ENCODE measurements around the gene FAM118A. TPM values are rescaled to one million over a fixed set of nuclear protein-coding genes. Genes with fewer than 3 reads are reported as not detected.

Gene FAM118A
- total and polyA plus RNA-seq, 10 donors = 13.0 to 205 (median 57.8) TPM

DNA sequence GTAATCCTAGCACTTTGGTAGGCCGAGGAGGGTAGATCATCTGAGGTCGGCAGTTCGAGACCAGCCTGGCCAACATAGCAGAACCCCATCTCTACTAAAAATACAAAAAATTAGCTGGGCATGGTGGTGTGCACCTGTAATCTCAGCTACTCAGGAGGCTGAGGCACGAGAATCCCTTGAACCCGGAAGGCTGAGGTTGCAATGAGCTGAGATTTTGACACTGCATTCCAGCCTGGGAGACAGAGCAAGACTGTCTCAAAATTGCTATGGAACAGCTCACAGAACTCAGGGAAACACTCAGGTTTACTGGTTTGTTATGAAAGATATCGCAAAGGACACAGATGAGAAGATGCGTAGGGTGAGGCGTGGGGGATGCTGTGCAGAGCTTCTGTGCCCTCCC is 2.7 kb downstream of the FAM118A start:
- Histone ChIP-seq H3K36me3 (peaks cover 0 to 7% (median 0%) of the 10 kb centered on the region in 6 donors), H3K9me3 (no peaks in the 10 kb centered on the region), H3K27me3 (replicated peaks in 1 of 7) (no peaks in the 10 kb centered on the region), H3K4me1 (peaks cover 14 to 84% (median 43%) of the 10 kb centered on the region in 6 donors), H3K27ac (peak overlapping the region in 6 of 8 donors; percentile 19 to 93 (median 74)), H3K4me3 (no peak overlapping the region)
- DNase-seq = no peak
- intact Hi-C loops (cut with DNase I; ENCODE audit: low total_unique reads) = no loop called here
- 86 to 92% (median 90%) methylated on average over 8 of the region's 8 CpGs for WGBS, 5 donors
- TF ChIP-seq POLR2A (IDR thresholded peaks at IDR 0.05) = no peak
- no peak for TF ChIP-seq POLR2AphosphoS5 (IDR thresholded peaks at IDR 0.05)
- TF ChIP-seq CTCF (IDR thresholded peaks at IDR 0.05 in 8 of 11, conservative IDR thresholded peaks at IDR 0.05 in 3 of 11) = no peak

- Histone ChIP-seq H3K4me1 (peaks cover 18 to 88% (median 47%) of the 10 kb centered on the region in 6 donors), H3K4me3 (no peak overlapping the region), H3K27ac (peak overlapping the region in 6 of 8 donors; percentile 19 to 93 (median 74)), H3K9me3 (no peaks in the 10 kb centered on the region), H3K36me3 (peaks cover 0 to 7% (median 0%) of the 10 kb centered on the region in 6 donors), H3K27me3 (replicated peaks in 1 of 7) (no peaks in the 10 kb centered on the region)
- TF ChIP-seq POLR2A (IDR thresholded peaks at IDR 0.05) (no peak), CTCF (IDR thresholded peaks at IDR 0.05 in 8 of 11, conservative IDR thresholded peaks at IDR 0.05 in 3 of 11) (no peak), POLR2AphosphoS5 (IDR thresholded peaks at IDR 0.05) (peak in 1 of 3 donors; percentile 45)
- no peak for DNase-seq
- intact Hi-C loops (cut with DNase I; ENCODE audit: low total_unique reads) = no loop called here
- 73 to 80% (median 75%) methylated on average over 4 of the region's 4 CpGs for WGBS, 5 donors
Observed at GRCh38 chr22:45312856-45313255, 3.1 kb downstream of the FAM118A start.

- WGBS, 5 donors = 69 to 81% (median 73%) methylated on average over 8 of the region's 8 CpGs
- peaks cover 0 to 7% (median 0%) of the 10 kb centered on the region in 6 donors for H3K36me3 ChIP-seq
- intact Hi-C loops (cut with DNase I; ENCODE audit: low total_unique reads) = no loop called here
- no peak overlapping the region for H3K4me3 ChIP-seq
- H3K4me1 ChIP-seq = peaks cover 25 to 93% (median 53%) of the 10 kb centered on the region in 6 donors
- H3K27me3 ChIP-seq (replicated peaks in 1 of 7) = no peaks in the 10 kb centered on the region
- peak overlapping the region in 5 of 8 donors; percentile 4 to 90 (median 58) for H3K27ac ChIP-seq
- TF ChIP-seq CTCF (IDR thresholded peaks at IDR 0.05 in 8 of 11, conservative IDR thresholded peaks at IDR 0.05 in 3 of 11) (no peak), POLR2AphosphoS5 (IDR thresholded peaks at IDR 0.05) (no peak), POLR2A (IDR thresholded peaks at IDR 0.05) (no peak)
- H3K9me3 ChIP-seq = no peaks in the 10 kb centered on the region
- DNase-seq = no peak
Observed at GRCh38 chr22:45314054-45314721, 4.5 kb downstream of the FAM118A start.

GRCh38 chr22:45314786-45315185 is 5.1 kb downstream of the FAM118A start:
- 90 to 98% (median 93%) methylated on average over 6 of the region's 6 CpGs for WGBS, 5 donors
- Histone ChIP-seq H3K4me3 (no peak overlapping the region), H3K27ac (peak overlapping the region in 4 of 8 donors; percentile 35 to 90 (median 52)), H3K9me3 (no peaks in the 10 kb centered on the region), H3K36me3 (peaks cover 0 to 7% (median 0%) of the 10 kb centered on the region in 6 donors), H3K4me1 (peaks cover 25 to 97% (median 56%) of the 10 kb centered on the region in 6 donors), H3K27me3 (replicated peaks in 1 of 7) (no peaks in the 10 kb centered on the region)
- intact Hi-C loops (cut with DNase I; ENCODE audit: low total_unique reads) = no loop called here
- TF ChIP-seq POLR2AphosphoS5 (IDR thresholded peaks at IDR 0.05) = no peak
- no peak for TF ChIP-seq CTCF (IDR thresholded peaks at IDR 0.05 in 8 of 11, conservative IDR thresholded peaks at IDR 0.05 in 3 of 11)
- no peak for TF ChIP-seq POLR2A (IDR thresholded peaks at IDR 0.05)
- DNase-seq = no peak
